Epithelial cell of esophagus (primary cell): Measurements from ENCODE around the gene NUP210.
A peak's percentile ranks its signal among the peaks of the same experiment; 100 is the strongest.

Source experiments
- DNase-seq: peaks from one replicate; pipeline ENCODE4 v3.0.0; 2010; ENCODE audit warnings: low read depth
- H3K4me3 ChIP-seq: 2 replicates; pipeline ENCODE4 v1.5.1; 2011; ENCODE audit warnings: mild to moderate bottlenecking, low read length, control low read depth
- CTCF ChIP-seq: IDR thresholded peaks from 2 replicates; pipeline ENCODE4 v1.5.1; 2011; ENCODE audit warnings: low read depth, mild to moderate bottlenecking, low read length, control low read depth, inconsistent platforms; ENCODE audit not compliant: insufficient read depth; ENCODE audit errors: missing control alignments

NUP210 gene

GRCh38 chr3:13319564-13320220 is 100.4 kb downstream of the NUP210 start:
- DNase-seq, result no peak
- no peak overlapping the region for H3K4me3 ChIP-seq
- no peak for TF ChIP-seq CTCF

- TF ChIP-seq CTCF, result no peak
- DNase-seq, result peak; percentile 14
Observed at GRCh38 chr3:13318626-13319470, 101.3 kb downstream of the NUP210 start.

GRCh38 chr3:13317596-13318320 is 102.4 kb downstream of the NUP210 start:
- no peak for DNase-seq
- no peak for TF ChIP-seq CTCF
- no peak overlapping the region for H3K4me3 ChIP-seq

More at GRCh38 chr3:13318626-13319470, 101.3 kb downstream of the NUP210 start:
- no peak overlapping the region for H3K4me3 ChIP-seq

GRCh38 chr3:13316603-13317002 is 103.5 kb downstream of the NUP210 start:
- no peak for DNase-seq
- no peak overlapping the region for H3K4me3 ChIP-seq
- no peak for TF ChIP-seq CTCF

- no peak overlapping the region for H3K4me3 ChIP-seq
- no peak for TF ChIP-seq CTCF
- no peak for DNase-seq
Observed at GRCh38 chr3:13314877-13315276, 105.2 kb downstream of the NUP210 start.

- H3K4me3 ChIP-seq, result no peak overlapping the region
- TF ChIP-seq CTCF, result no peak
- no peak for DNase-seq
Observed at GRCh38 chr3:13313813-13314212, 106.3 kb downstream of the NUP210 start.
